Hepatocyte (in vitro differentiated cells): ENCODE measurements around the gene HNRNPLL.

Experiments used
- EZH2 ChIP-seq: fragments of 200-600 bp; sonication (generic); IDR thresholded peaks from 2 replicates; pipeline ENCODE4 v1.6.1; 2016; ENCODE audit warnings: antibody characterized with exemption, mild to moderate bottlenecking, borderline replicate concordance
- TF ChIP-seq, protein P1 (sequence below): fragments of 200-600 bp; sonication (generic); IDR thresholded peaks from 2 replicates; pipeline ENCODE4 v1.5.1; 2016; ENCODE audit warnings: antibody characterized with exemption, mild to moderate bottlenecking; ENCODE audit not compliant: poor library complexity

DNA sequence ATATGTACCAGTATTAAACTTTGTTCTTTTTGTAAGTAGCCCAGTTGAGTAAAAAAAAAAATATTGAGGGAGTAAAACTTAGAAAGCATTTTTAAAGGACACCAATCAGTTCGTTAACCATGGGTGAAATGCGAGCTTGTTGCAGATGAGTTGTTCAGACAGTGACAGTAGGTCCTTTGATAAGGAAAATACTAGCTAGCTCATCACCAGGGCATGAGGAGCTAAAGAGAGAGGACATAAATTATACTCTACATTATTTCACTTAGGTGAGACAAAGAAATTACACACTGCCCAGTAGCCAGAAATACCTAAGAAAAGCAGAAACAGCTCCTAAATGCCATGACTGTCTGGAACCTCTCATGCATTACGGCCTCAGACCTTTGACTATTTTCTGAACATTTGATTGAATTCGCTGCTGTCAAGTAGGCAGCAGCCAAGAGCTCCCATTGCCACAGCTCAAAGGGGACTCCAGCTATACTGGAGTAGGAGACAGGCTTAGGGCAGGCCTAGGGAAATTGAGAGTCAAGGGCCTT lies 2.6 kb upstream of the HNRNPLL start:
- TF ChIP-seq, protein P1, sequence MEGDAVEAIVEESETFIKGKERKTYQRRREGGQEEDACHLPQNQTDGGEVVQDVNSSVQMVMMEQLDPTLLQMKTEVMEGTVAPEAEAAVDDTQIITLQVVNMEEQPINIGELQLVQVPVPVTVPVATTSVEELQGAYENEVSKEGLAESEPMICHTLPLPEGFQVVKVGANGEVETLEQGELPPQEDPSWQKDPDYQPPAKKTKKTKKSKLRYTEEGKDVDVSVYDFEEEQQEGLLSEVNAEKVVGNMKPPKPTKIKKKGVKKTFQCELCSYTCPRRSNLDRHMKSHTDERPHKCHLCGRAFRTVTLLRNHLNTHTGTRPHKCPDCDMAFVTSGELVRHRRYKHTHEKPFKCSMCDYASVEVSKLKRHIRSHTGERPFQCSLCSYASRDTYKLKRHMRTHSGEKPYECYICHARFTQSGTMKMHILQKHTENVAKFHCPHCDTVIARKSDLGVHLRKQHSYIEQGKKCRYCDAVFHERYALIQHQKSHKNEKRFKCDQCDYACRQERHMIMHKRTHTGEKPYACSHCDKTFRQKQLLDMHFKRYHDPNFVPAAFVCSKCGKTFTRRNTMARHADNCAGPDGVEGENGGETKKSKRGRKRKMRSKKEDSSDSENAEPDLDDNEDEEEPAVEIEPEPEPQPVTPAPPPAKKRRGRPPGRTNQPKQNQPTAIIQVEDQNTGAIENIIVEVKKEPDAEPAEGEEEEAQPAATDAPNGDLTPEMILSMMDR = no peak
- no peak for TF ChIP-seq EZH2
